Fibroblast of gingiva (primary cell): Measurements from ENCODE around the gene UTY.
"Not testable (repeated sequence)": the region's sequence is repeated elsewhere in the genome, so short reads cannot be mapped to it uniquely, and the experiment has no call there.

Source experiments
- DNase-seq: peaks from one replicate; pipeline ENCODE4 v3.0.0-alpha.2; 2011; ENCODE audit warnings: low read depth

UTY gene

DNA sequence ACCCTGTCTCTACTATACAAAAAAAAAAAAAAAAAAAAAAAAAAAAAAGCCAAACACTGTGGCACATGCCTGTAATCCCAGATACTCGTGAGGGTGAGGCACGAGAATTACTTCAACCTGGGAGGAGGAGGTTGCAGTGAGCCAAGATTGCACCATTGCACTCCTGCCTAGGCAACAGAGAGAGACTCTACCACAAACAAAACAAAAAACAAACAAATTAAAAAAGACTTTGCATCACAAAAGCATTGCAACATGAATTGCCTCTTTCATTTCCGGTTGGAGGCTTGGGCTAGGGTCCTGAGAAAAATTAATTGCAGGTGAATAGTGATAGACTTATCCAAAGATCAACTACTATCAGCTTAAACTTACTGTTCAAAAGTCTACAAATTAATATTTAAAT is 180.4 kb downstream of the UTY start:
- peak; percentile 36 for DNase-seq

DNA sequence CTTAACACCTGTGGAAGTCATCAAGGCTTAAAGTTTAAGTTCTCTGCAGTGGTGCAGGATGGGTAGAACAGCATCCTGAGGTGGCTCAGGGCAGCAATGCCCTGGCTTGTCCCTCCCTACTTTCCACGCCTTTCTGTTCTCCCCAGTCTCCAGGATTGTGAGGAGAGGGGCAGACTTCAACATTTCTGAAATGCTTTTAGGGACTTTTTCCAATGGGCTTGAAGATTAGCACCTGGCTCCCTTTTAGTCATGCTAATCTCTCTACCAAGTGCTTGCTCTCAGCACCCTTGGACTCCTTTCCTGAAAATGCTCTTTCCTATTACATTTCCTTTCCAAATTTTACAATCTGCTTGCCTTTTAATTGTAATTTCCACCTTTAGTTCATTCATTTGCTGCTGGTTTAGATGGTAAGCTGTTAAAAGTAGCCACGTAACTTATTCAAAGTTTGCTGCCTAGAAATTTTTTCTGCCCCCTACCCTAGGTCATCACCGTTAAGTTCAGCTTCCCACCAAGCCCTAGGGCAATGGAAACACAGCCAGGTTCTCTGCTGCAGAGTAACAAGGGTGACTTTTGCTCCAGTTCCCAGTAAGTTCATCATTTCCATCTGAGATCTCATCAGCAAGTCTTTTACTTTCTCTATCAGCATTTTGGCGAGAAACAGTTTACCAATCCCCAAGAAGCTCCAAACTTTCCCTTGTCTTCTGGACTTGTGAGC is 183.5 kb downstream of the UTY start:
- no peak for DNase-seq

DNA sequence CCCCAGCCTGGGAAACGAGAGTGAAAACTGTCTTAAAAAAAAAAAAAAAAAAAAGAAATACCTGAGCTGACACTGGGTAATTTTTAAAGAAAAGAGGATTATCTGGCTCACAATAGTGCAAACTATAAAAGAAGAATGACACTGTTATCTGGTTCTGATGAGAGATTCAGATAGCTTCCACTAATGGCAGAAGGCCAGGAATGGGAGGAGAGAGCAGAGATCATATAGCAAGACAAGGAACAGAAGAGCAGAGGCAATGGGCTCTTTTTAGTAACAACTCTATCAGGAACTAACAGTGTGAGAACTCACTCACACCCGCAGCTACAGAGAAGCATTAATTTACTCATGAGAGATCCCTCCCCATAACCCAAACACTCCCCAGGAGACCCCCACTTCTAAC is 184.8 kb downstream of the UTY start:
- no peak for DNase-seq

DNA sequence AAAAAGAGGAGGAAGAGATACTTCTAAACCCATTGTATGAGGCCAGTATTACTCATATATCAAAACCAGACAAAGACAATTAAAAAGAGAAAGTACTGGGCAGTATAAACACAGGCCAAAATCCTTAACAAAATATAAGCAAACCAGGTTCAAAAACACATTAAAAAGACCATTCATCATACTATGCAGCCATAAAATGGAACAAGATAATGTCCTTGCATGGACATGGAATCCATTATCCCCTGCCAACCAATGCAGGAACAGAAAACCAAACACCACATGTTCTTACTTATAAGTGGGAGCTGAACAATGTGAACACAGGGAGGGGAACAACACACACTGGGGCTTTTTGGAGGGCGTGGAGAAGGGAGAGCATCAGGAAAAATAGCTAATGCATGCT is 188.6 kb downstream of the UTY start:
- DNase-seq, result no peak

DNA sequence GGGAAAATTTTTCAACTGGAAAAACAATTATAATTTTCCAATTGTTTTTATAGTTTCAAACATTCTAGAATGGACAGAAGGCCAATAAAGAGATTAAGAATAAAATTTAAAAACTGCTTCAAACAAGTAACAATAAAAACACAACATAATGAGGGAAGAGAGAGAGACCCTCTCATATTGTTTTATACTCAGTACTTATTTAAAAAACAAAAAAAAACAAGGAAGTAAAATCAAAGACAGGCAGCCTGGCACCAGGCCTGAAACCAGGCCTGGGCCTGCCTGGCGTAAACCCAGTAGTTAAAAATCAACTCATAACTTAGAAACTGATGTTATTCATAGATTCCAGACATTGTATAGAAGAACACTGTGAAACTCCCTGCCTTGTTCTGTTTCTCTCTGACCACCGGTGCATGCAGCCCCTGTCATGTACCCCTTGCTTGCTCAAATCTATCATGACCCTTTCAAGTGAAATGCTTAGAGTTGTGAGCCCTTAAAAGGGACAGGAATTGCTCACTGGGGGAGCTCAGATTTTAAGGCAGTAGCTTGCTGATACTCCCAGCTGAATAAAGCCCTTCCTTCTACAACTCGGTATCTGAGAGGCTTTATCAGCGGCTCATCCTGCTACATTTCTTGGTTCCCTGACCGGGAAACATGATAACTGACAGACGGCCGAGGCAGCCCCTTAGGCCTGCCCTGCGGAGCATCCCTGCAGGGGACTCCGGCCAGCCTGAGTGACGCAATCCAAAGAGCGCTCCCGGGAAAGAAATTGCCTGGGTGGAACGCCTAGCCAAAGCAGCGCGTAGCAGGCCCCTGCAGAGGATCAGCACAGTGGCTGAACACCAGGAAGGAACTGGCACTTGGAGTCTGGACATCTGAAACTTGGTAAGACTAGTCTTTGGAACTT is 197.4 kb downstream of the UTY start:
- peak; percentile 53 for DNase-seq

DNA sequence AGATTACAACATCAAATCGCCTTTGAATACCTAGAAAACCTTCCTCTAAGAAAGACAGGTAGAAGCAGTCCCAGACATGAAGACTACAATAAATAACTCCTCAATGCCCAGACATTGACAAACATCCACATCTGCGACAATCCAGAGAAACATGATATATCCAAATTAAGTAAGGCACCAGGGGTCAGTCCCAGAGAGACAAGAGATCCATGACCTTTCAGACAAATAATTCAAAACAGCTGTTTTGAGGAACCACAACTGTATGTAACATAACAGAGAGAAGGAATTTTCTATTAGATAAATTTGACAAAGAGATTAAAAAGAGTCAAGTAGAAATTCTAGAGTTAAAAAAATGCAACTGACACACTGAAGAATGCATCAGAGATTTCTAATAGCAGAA is 200.3 kb downstream of the UTY start:
- peak; percentile 52 for DNase-seq

DNA sequence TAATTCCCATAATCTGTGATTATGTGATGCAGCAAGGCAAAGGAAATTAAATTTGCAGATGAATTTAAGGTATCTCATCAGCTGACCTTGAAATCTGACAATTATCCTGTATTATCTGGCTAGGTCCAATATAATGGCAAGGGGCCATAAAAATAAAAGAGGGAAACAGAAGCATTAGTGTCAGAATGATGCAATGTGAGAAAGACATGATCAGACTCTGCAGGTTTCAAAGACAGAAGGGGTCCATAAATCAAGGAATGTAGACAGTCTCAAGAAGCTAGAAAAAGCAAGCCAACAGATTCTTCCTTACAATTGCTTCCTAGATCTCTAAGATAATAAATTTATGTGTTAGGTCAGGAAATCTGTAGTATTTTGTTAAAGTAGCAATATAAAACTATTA is 208.1 kb downstream of the UTY start:
- DNase-seq, result no peak

DNA sequence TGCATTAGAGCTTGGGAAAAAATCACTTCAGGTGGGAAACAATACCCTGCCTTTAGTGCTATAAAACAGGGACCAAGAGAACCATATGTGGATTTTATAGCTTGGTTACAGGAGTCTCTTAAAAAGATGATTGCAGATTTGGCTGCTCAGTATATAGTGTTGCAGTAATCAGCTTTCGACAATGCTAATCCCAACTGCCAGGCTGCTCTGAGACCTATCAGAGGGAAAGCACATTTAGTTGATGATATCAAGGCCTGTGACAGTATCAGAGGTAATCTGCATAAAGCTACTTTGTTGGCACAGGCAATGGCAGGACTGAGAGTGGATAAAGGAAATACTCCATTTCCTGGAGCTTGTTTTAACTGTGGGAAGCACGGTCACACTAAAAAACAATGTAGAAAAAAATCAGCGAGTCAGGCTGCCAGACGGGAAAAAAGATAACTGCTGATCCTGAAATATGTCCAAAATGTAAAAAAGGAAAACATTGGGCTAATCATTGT is 225.8 kb downstream of the UTY start:
- not testable (repeated sequence) for DNase-seq

DNA sequence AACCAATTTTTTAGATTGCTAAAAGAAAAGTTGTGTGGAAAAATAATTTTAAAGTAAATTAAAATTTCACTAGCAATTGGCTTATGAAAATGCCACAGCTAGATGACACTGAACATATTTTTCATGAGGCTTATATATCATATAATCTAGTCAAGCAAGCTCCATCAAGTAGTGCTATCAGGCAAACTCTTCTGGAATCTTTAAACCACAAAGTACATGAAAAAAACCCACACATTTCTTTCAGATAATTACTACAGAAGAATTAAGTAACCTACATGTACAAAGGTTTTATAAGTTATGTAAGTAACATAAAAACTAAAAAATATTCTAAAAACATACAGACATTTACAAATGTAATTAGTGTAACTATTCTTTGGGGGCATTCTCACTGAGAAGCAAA is 229.4 kb downstream of the UTY start:
- no peak for DNase-seq

DNA sequence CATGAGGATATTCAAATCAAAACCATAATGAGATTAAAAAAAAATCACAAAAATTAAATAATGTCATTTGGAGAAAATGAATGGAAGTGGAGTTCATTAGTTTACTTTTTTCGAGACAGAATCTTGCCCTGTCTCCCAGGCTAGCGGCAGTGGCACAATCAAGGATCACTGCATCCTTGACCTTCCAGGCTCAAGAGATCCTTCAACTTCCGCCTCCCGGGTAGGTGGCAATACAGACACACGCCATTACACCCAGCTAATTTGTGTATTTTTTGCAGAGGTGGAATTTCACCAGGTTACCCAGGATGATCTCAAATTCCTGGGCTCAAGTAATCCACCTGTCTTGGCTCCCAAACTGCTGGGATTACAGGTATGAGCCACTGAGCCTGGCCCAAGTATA is 236.1 kb downstream of the UTY start:
- DNase-seq, result no peak

DNA sequence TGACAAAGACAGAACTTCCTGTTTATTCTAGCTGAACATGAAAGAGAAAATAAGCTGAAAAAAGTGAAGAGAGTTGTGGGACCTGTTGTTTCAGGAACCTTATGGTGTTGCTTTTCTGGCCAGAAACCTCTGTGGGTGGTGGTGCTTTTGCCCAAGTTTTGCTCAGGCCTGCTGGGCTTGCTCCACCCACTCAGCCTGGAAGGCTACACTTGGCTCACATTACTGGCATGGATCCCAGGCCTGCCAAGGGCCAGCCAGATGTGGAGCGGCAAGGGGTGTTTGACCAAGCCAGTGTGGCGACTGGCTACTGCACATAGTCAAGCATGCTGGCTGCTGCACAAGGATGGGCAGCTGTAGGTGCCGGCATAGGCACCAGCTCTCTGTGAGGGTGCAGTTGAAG is 245.9 kb downstream of the UTY start:
- peak; percentile 70 for DNase-seq

DNA sequence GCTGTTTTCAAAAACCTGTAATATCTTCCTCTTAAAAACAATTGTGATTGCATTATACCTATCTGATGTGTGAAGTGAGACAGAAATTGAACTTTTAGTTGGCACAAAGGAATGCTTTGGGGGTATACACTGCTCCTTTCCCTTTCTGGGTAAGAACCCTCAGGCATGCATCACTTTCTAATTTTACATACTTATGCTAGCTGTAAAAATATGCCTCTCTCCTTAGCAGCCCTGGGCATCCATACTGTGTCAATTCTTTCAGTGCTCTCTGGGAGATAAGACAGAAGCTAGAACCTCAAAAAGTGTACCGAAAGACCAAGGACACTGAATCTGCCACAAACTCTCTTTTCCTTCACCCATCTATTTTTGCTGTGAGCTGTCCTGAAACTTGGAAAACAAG is 246.7 kb downstream of the UTY start:
- no peak for DNase-seq

DNA sequence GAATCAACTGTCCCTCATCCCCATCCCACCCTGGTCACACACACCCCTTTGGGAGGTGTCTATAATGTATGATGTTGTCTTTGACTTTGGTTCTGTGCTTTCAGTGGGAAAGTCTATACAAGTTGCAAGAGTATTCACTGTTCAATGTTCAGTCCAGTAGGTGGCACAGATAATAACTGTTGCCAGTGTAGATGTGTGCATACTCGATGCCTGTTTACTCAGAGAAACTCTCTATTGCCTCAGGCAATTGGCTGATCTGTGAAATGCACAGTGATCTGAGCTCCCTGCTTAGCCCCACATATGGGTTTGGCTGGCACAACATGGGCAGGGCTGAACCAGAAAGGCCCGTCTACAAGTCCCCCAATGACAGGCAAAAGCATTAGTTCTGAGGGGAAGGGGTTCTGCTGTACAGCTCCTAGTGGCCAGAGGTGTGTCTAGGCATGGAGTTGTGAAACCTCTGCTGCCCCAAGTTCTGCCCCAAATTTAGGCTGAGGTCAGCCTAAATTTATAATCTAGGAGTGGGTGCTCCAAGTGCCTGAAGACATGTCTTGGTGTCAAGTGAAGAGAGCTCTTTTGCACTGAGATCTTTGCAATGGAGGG is 252.4 kb downstream of the UTY start:
- DNase-seq, result peak; percentile 1

DNA sequence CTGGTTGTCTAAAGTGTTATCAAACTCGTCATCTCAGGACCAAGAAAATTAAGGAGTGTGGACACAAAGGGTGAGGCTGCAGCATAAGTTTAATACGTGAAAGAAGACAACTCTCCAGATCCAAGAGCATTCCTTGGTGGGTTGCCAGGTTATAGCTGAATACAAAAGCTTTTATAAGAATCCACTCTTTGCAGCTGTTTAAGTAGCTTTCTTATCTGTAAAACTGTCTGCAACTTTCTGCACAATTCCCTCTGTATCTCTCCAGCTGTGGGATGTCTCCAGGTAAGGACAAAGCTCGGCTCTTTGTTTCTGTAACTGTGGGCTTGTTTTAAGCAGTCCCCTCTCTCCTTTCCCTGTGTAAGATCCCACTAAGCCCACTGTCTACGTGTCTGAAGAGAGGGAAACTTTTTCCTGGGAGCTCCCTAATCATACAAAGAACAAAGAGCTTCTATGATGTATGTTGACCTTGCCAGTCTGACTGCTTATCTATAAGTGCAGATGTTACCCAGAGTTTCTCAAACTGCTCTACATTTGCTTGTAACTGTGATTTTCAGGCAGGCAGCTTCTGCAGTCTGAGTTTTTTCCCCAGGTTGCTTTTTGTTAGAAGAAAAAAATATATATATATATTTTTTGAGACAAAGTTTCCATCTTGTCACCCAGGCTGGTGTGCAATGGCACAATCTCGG is 268.7 kb downstream of the UTY start:
- DNase-seq, result no peak

DNA sequence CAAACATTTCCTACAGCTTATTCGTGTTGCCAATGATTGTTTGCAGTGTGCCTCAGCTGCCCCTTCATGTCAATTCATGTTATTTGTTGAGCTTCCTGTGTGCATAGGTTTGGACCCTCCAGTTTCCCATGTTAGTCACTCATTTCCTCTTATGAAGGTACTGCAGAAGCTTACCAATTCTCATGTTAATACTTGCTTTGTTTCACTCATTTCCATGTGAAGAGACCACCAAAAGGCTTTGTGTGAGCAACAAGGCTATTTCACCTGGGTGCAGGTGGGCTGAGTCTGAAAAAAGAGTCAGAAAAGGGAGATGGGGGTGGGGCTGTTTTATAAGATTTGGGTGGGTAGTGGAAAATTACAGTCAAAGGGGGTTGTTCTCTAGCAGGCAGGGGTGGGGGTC is 274.6 kb downstream of the UTY start:
- no peak for DNase-seq
